ENCODE measurements around the gene FAM13A. TPM values are rescaled to one million over a fixed set of nuclear protein-coding genes. Genes with fewer than 3 reads are reported as not detected.

The FAM13A gene
- total RNA-seq, 1 donor from 2014 or later = 32.2 TPM

GRCh38 chr4:88724406-88724805, 332.6 kb downstream of the FAM13A start:
- H3K4me1 ChIP-seq = no peaks in the 10 kb centered on the region
- no peaks in the 10 kb centered on the region for H3K9me3 ChIP-seq
- TF ChIP-seq, protein P1, sequence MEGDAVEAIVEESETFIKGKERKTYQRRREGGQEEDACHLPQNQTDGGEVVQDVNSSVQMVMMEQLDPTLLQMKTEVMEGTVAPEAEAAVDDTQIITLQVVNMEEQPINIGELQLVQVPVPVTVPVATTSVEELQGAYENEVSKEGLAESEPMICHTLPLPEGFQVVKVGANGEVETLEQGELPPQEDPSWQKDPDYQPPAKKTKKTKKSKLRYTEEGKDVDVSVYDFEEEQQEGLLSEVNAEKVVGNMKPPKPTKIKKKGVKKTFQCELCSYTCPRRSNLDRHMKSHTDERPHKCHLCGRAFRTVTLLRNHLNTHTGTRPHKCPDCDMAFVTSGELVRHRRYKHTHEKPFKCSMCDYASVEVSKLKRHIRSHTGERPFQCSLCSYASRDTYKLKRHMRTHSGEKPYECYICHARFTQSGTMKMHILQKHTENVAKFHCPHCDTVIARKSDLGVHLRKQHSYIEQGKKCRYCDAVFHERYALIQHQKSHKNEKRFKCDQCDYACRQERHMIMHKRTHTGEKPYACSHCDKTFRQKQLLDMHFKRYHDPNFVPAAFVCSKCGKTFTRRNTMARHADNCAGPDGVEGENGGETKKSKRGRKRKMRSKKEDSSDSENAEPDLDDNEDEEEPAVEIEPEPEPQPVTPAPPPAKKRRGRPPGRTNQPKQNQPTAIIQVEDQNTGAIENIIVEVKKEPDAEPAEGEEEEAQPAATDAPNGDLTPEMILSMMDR (IDR thresholded peaks at IDR 0.05) = no peak
- TF ChIP-seq POLR2A (IDR thresholded peaks at IDR 0.05) (no peak), POLR2AphosphoS5 (IDR thresholded peaks at IDR 0.05; ENCODE audit: insufficient read depth in 1 of 2, low read depth in 1 of 2) (no peak)
- intact Hi-C loops (cut with DNase I) = no loop called here
- H3K4me3 ChIP-seq = no peak overlapping the region
- H3K36me3 ChIP-seq = peaks cover 0 to 39% of the 10 kb centered on the region in 2 donors
- no peak for DNase-seq (ENCODE audit: extremely low spot score in 2 of 2)
- no peak overlapping the region for H3K27ac ChIP-seq
- no peaks in the 10 kb centered on the region for H3K27me3 ChIP-seq

- H3K27ac ChIP-seq = no peak overlapping the region
- no peaks in the 10 kb centered on the region for H3K4me1 ChIP-seq
- H3K36me3 ChIP-seq = peaks cover 0 to 38% of the 10 kb centered on the region in 2 donors
These were observed 334.2 kb downstream of the FAM13A start for GRCh38 chr4:88722828-88723227.

GRCh38 chr4:88722276-88722780, 334.7 kb downstream of the FAM13A start:
- H3K4me3 ChIP-seq = no peak overlapping the region
- intact Hi-C loops (cut with DNase I) = no loop called here
- H3K4me1 ChIP-seq = no peaks in the 10 kb centered on the region
- no peaks in the 10 kb centered on the region for H3K27me3 ChIP-seq
- H3K36me3 ChIP-seq = peaks cover 0 to 38% of the 10 kb centered on the region in 2 donors
- no peak overlapping the region for H3K27ac ChIP-seq
- DNase-seq (ENCODE audit: extremely low spot score in 2 of 2) = no peak
- peaks cover 2% of the 10 kb centered on the region for H3K9me3 ChIP-seq
- no peak for TF ChIP-seq POLR2AphosphoS5 (IDR thresholded peaks at IDR 0.05; ENCODE audit: insufficient read depth in 1 of 2, low read depth in 1 of 2)
- no peak for TF ChIP-seq POLR2A (IDR thresholded peaks at IDR 0.05)
- TF ChIP-seq, protein P1 (IDR thresholded peaks at IDR 0.05) = no peak

More at GRCh38 chr4:88722828-88723227, 334.2 kb downstream of the FAM13A start:
- intact Hi-C loops (cut with DNase I) = no loop called here
- TF ChIP-seq POLR2AphosphoS5 (IDR thresholded peaks at IDR 0.05; ENCODE audit: insufficient read depth in 1 of 2, low read depth in 1 of 2) = no peak
- no peak for TF ChIP-seq POLR2A (IDR thresholded peaks at IDR 0.05)
- TF ChIP-seq, protein P1 (IDR thresholded peaks at IDR 0.05) = no peak
- H3K4me3 ChIP-seq = no peak overlapping the region
- H3K9me3 ChIP-seq = no peaks in the 10 kb centered on the region
- no peaks in the 10 kb centered on the region for H3K27me3 ChIP-seq
- DNase-seq (ENCODE audit: extremely low spot score in 2 of 2) = no peak

DNA sequence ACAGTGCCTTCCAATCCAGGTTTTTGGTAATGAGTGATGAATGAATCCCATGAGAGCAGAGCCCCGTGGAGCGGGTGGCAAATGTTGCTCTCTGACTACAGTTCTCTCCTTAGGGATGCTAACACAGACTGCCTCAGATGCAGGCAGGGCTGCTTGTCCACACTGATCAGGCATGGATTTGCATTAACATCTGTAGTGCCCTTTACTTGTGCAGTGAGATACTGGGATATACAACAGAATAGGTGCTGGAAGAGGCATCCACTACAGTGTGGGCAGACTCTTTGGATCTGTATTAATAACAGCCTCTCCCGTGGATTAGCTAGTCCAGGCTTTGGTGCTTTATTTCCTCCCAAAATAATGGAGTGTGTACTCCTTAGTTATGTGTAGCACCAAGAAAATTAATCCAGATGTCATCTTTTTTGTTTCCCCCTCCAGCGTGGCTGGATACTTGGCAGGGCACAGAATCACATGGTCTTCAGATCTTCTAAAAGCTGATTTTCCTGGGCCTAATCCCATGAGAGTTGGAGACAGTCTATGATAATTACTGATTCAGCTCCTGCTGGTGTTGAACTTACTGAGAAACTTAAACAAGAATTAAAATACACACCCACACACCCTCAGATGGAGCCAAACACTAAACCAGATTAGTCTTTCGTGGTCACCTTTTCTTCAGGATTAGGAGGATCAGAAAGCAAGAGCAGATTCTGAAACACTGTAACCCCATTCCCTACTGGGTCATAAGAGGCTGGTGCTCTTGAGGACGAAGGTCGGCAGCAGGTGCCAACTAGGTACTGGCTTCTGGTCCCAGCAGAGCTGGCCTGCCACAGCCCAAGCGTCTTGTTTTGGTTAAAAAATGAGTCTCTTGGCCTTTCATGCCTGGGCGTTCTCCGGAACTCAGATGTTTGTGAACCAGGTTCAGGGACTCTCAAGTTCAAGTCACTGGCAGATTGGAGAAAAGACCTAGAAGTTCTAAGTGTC, 336.2 kb downstream of the FAM13A start:
- peaks cover 7% of the 10 kb centered on the region for H3K9me3 ChIP-seq

More for the DNA sequence above, 336.2 kb downstream of the FAM13A start:
- intact Hi-C loops (cut with DNase I) = no loop called here
- Histone ChIP-seq H3K4me3 (no peak overlapping the region), H3K36me3 (peaks cover 0 to 51% of the 10 kb centered on the region in 2 donors), H3K4me1 (no peaks in the 10 kb centered on the region), H3K27ac (no peak overlapping the region), H3K27me3 (no peaks in the 10 kb centered on the region)
- TF ChIP-seq, protein P1 (IDR thresholded peaks at IDR 0.05) = no peak
- TF ChIP-seq POLR2A (IDR thresholded peaks at IDR 0.05) (no peak), POLR2AphosphoS5 (IDR thresholded peaks at IDR 0.05; ENCODE audit: insufficient read depth in 1 of 2, low read depth in 1 of 2) (no peak)
- no peak for DNase-seq (ENCODE audit: extremely low spot score in 2 of 2)

Data from vagina (tissue), 2 donors.